Measurements from ENCODE around the gene ANXA2R. TPM values are rescaled to one million over a fixed set of nuclear protein-coding genes. Genes with fewer than 3 reads are reported as not detected.

The ANXA2R gene
- total and polyA plus RNA-seq, 9 of the 15 experiments (the other 6 are each of a cell fraction or from before 2014, with no cell fraction given), result 2.1 to 4.8 (median 3.4) TPM

DNA sequence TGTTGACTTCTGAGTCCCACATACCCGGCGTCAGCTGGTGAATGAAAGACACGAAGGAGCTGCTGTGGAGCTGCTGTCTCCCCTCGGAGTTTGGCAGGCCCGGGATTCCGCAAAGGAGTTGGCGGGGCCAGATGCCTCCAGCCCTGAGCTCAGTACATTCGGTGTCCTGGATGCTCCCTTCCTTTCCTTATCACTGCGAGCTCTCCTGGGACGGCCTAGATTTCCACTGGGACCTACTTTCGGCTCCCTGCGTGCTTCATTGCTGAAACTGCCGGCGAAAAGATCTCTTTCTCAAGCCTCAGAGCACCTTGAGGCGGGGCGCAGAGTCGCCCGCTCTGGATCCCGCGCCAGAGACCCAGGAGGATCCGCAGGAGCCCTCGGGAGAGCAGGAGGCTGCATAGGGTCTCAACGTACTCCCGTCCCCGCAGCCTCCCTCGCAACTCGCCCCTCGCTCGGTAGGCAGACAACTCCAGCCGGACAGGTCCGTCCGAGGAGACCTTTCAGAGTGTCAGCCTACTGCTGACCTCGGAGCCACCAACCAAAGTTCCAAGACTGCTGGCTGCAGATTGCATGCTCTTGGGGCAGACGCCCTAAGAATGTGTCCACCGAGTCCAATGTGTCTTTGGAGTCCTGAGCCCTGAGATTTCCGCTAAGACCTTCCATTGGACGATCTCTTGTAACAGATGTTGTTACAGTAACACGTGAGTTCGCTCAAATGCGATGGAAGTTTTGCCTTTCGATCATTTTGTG lies 6.1 kb downstream of the ANXA2R start:
- no peak overlapping the region for H2AFZ ChIP-seq (ENCODE audit: low read depth, low read length)
- no peak for DNase-seq (ENCODE audit: extremely low read depth in 1 of 4, low spot score in 3 of 4)
- ATAC-seq, result no peak
- in situ Hi-C loops (cut with MboI) (no loop called here), intact Hi-C loops (cut with micrococcal nuclease) (no loop called here)
- H3K4me1 ChIP-seq (replicated peaks in 1 of 2; ENCODE audit: control insufficient read depth in 2 of 2, insufficient read depth in 2 of 2, low read length in 2 of 2), result peaks cover 0 to 16% of the 10 kb centered on the region in 2 experiments; a peak in 4 of 5 replicates
- no peak overlapping the region for H3K4me3 ChIP-seq
- no peak for FAIRE-seq
- BruUV-seq (replicated peaks), result no TSS peak
- H3K4me2 ChIP-seq (ENCODE audit: insufficient read depth, low read length), result no peak overlapping the region
- H3K79me2 ChIP-seq (ENCODE audit: control insufficient read depth, insufficient read depth, low read length), result peaks cover 41% of the 10 kb centered on the region
- no peak overlapping the region for H3K27ac ChIP-seq (ENCODE audit: extremely low read depth, low read depth, low read length)
- H3K9ac ChIP-seq (ENCODE audit: insufficient read depth in 1 of 2, low read depth in 2 of 2, low read length in 2 of 2), result no peak overlapping the region
- TF ChIP-seq NFYB (IDR thresholded peaks at IDR 0.05; ENCODE audit: extremely low read depth, insufficient read length) (no peak), NCOA4 (IDR thresholded peaks at IDR 0.05; ENCODE audit: partially characterized antibody) (no peak), ESRRA (IDR thresholded peaks at IDR 0.05; ENCODE audit: borderline replicate concordance, low read depth) (no peak), ZNF830 (CRISPR knock-in tag; IDR thresholded peaks at IDR 0.05) (no peak), SP2 (IDR thresholded peaks at IDR 0.05; ENCODE audit: extremely low read depth, low read depth, low read length, poor library complexity, severe bottlenecking) (no peak), PTTG1 (tag; IDR thresholded peaks at IDR 0.05; ENCODE audit: low read depth) (no peak), SMARCE1 (IDR thresholded peaks at IDR 0.05) (no peak), NFIX (CRISPR knock-in tag; IDR thresholded peaks at IDR 0.05; ENCODE audit: low read depth) (no peak), ILK (tag; IDR thresholded peaks at IDR 0.05; ENCODE audit: borderline replicate concordance, low read depth) (no peak), ZNF3 (CRISPR knock-in tag; IDR thresholded peaks at IDR 0.05) (no peak), EP400 (IDR thresholded peaks at IDR 0.05) (no peak), TCF7 (IDR thresholded peaks at IDR 0.05; ENCODE audit: borderline replicate concordance) (no peak), SIRT6 (IDR thresholded peaks at IDR 0.05; ENCODE audit: low read depth, low read length) (no peak)
- TF ChIP-seq, protein P1, sequence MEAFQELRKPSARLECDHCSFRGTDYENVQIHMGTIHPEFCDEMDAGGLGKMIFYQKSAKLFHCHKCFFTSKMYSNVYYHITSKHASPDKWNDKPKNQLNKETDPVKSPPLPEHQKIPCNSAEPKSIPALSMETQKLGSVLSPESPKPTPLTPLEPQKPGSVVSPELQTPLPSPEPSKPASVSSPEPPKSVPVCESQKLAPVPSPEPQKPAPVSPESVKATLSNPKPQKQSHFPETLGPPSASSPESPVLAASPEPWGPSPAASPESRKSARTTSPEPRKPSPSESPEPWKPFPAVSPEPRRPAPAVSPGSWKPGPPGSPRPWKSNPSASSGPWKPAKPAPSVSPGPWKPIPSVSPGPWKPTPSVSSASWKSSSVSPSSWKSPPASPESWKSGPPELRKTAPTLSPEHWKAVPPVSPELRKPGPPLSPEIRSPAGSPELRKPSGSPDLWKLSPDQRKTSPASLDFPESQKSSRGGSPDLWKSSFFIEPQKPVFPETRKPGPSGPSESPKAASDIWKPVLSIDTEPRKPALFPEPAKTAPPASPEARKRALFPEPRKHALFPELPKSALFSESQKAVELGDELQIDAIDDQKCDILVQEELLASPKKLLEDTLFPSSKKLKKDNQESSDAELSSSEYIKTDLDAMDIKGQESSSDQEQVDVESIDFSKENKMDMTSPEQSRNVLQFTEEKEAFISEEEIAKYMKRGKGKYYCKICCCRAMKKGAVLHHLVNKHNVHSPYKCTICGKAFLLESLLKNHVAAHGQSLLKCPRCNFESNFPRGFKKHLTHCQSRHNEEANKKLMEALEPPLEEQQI (IDR thresholded peaks at IDR 0.05), result no peak
- no peaks in the 10 kb centered on the region for H3K36me3 ChIP-seq (ENCODE audit: control insufficient read depth, insufficient read depth, low read length)
- H3K9me3 ChIP-seq (replicated peaks; ENCODE audit: control insufficient read depth, insufficient read depth, low read depth, low read length), result peaks cover 2% of the 10 kb centered on the region; the same call in 1 of the 2 replicates
- ChIA-PET CTCF (ENCODE audit: low intra/inter-chr PET ratio) (no interaction called here), POLR2A (no interaction called here)
- no peaks in the 10 kb centered on the region for H3K9me1 ChIP-seq (ENCODE audit: control insufficient read depth, insufficient read depth, low read length)
- H3K27me3 ChIP-seq (ENCODE audit: control insufficient read depth in 2 of 2, insufficient read depth in 2 of 2, low read length in 2 of 2), result no peaks in the 10 kb centered on the region
- no peaks in the 10 kb centered on the region for H4K20me1 ChIP-seq (replicated peaks; ENCODE audit: control insufficient read depth, insufficient read depth, low read length)
- 92% methylated on average over 38 of the region's 41 CpGs for WGBS (ENCODE audit: insufficient coverage, low coverage, missing lambda C conversion rate)

All from K562 (cell line).